HG02938 (cell line): ENCODE data around the gene PRELID1.
"Not testable (repeated sequence)": the region's sequence is repeated elsewhere in the genome, so short reads cannot be mapped to it uniquely, and the experiment has no call there.

Experiments
- ATAC-seq: cut with Tn5 transposase; IDR thresholded peaks from one replicate; pipeline ENCODE4 v1.9.1; 2021; ENCODE audit warnings: mild to moderate bottlenecking, moderate library complexity; ENCODE audit not compliant: unreplicated experiment

PRELID1 gene

GRCh38 chr5:177303121-177303924 is at the start of gene PRELID1, which contains the start of gene RAB24:
TSS of gene PRELID1 (plus strand) at chr5:177303799. CDS start at chr5:177303986, 187 bp downstream.
TSS of gene RAB24 (minus strand) at chr5:177303719. CDS start at chr5:177303288, 431 bp downstream.
- ATAC-seq: peak; percentile 66

DNA sequence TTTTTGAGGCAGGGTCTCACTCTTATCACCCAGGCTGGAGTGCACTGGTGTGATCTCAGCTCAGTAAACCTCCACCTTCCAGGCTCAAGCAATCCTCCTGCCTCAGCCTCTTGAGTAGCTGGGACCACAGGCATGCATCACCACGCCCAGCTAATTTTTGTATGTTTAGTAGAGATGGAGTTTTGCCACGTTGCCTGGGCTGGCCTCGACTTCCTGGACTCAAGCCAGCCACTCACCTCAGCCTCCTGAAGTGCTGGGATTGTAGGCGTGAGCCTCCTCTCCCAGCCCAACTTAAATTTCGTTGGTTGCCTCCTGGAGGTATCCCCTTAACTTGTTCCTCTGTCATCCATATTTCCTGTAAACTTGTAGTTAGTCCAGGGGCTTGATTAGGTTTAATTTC is 47.3 kb upstream of the PRELID1 start:
- ATAC-seq: no peak

GRCh38 chr5:177258711-177259110 is 44.9 kb upstream of the PRELID1 start:
- not testable (repeated sequence) for ATAC-seq

DNA sequence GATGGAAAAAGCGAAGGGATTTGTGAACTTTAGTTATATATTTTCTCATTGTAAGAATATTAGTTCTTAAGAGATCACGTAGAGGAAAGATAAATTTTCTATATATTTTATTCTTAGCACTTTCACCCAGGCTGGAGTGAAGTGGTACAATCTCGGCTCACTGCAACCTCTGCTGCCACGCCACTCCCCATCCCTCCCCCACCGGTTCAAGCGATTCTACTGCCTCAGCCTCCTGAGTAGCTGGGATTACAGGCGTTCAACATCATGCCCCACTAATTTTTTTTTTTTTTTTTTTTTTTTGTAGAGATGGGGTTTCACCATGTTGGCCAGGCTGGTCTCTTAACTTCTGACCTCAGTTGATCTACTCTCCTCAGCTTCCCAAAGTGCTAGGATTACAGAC is 42.6 kb upstream of the PRELID1 start:
- no peak for ATAC-seq

- ATAC-seq: no peak
Measured at GRCh38 chr5:177261510-177261909, 42.1 kb upstream of the PRELID1 start.

DNA sequence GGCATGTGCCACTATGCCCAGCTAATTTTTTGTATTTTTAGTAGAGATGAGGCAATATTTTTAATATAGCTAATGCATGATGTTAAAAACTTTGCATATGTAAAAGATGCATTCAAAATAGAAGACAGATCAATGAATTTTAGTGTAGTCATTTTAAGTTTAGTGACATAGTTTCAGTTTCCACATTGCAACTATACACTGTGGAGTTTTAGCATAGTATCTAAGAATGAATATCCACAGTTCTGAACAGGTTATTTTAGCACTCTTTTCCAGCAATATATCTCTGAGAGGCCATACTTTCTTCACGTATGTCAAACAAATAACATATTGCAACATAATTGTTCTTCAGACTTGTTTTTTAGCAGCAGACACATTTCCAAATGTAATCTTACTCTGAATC is 39.4 kb upstream of the PRELID1 start:
- ATAC-seq: no peak

- no peak for ATAC-seq
Measured at GRCh38 chr5:177265395-177265794, 38.2 kb upstream of the PRELID1 start.

- no peak for ATAC-seq
Measured at GRCh38 chr5:177269232-177269895, 34.2 kb upstream of the PRELID1 start.

DNA sequence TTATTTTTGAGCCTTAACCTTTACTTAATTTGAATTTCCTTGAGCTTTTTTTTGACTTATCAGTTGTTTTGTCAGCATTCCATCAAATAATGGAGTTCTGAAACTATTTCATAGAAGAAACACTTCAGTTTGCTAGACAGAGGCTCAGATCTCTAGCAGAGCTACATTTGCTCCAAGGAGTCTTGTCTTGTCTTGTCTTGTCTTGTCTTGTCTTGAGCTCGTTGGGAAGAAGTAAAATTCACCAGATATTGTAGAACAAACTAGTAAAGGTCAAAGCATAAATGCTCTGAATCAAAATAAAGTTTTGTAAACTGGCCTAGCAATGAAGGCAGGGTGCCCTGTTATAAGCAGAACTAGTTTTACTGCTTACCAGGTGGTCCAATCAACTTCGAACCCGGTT is 33.6 kb upstream of the PRELID1 start:
- no peak for ATAC-seq

- ATAC-seq: no peak
Measured at GRCh38 chr5:177270653-177271052, 32.9 kb upstream of the PRELID1 start.

GRCh38 chr5:177271113-177271512 is 32.5 kb upstream of the PRELID1 start:
- ATAC-seq: no peak

GRCh38 chr5:177275883-177276282 is 27.7 kb upstream of the PRELID1 start:
- ATAC-seq: no peak

DNA sequence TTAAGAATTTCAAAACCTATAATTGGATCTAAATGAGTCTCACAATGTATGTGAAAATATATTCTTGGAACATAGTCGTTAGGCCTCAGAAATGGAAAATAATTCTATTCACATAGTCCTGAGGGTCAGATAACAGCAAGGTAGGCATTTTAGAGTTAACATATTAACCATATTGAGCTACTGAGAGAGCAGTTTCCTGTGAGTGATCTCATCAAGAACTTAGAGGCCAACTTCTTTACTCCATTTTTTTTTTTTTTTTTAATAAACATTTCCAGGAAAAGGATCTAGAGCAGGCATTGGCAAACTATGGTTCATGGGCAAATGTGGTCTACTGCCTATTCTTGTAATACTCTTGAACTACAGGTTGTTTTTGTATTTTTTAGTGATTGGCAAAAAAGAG is 26.7 kb upstream of the PRELID1 start:
- no peak for ATAC-seq

DNA sequence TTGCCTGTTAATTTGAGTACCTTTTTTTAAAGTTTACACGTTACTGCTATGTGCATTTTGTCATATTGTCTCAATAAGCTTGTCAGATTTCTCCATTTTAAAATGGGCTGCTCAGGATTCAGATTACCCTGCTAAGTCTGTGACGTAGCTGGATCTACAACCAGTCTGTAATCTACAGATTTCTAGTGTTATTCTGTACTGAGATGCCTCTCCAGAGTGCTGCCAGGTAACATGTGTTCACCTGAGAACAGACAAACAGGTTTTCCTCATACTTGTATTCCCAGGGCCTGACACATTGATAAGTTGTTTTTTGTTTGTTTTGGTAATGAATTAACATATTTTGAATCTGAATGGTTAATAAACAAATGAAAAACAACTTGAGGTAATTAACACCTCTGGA is 15.4 kb upstream of the PRELID1 start:
- no peak for ATAC-seq

- ATAC-seq: no peak
Measured at GRCh38 chr5:177290816-177291596, 12.6 kb upstream of the PRELID1 start.

DNA sequence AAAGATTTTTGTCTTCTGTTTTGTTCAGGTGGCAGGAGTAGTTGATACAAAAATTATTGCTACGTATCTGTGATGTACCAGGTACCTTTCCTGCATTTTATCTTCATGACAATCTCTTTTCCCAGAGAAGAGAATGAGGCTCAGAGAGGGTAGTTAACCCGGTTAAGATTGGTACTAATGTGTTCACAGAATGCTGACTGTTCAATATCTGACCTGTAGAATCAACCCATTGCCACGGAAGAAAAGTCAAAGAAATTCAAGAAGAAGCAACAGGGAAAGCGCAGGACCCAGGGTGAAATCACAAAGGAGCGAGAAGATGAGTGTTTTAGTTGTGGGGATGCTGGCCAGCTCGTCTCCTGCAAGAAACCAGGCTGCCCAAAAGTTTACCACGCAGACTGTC is 11.9 kb upstream of the PRELID1 start:
- no peak for ATAC-seq

- ATAC-seq: no peak
Measured at GRCh38 chr5:177293819-177294581, 9.6 kb upstream of the PRELID1 start.

DNA sequence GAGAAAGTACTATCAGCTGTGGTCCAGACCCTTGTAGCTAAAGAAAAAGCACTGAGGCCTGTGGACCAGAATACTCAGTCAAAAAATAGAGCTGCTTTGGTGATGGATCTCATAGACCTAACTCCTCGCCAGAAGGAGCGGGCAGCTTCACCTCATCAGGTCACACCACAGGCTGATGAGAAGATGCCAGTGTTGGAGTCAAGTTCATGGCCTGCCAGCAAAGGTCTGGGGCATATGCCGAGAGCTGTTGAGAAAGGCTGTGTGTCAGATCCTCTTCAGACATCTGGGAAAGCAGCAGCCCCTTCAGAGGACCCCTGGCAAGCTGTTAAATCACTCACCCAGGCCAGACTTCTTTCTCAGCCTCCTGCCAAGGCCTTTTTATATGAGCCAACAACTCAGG is 9.0 kb upstream of the PRELID1 start:
- no peak for ATAC-seq

DNA sequence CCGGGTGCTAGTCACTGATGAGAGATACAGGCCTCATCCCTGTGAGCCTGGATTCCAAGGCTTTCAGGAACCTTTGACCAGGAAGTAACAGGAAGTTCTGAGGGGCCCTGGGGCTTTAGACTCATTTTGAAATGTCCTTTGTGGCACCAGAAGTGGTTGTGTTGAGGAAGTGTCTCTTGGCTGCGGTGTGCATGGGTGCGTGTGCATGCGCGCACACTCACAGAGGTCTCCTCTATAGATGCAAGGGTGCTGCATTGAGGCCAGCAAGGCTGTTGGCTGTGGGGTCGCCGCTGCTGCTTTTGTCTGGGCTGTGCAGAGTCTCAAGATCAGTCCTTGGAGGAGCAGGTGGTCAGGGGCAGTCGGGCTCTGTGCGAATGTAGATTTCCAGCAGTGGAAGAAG is 7.7 kb upstream of the PRELID1 start:
- ATAC-seq: no peak

- ATAC-seq: no peak
Measured at GRCh38 chr5:177296581-177296980, 7.0 kb upstream of the PRELID1 start.

- ATAC-seq: no peak
Measured at GRCh38 chr5:177297922-177298321, 5.7 kb upstream of the PRELID1 start.
